Measurements from ENCODE around the gene LPIN1.
"Not testable (repeated sequence)": the region's sequence is repeated elsewhere in the genome, so short reads cannot be mapped to it uniquely, and the experiment has no call there.

- not testable (repeated sequence) for TF ChIP-seq POLR2A (IDR thresholded peaks at IDR 0.05; ENCODE audit: low read length); CTCF (IDR thresholded peaks at IDR 0.05); RAD21 (conservative IDR thresholded peaks at IDR 0.05 in 1 of 2, IDR thresholded peaks at IDR 0.05 in 1 of 2); RNF2 (IDR thresholded peaks at IDR 0.05; ENCODE audit: borderline replicate concordance, low read depth); USF2 (IDR thresholded peaks at IDR 0.05); NFE2L2 (conservative IDR thresholded peaks at IDR 0.05; ENCODE audit: low read length)
Measured at GRCh38 chr2:11859975-11860374, 113.5 kb downstream of the LPIN1 start.

All from A549 (cell line).